ENCODE results near the gene SEC23B. TPM values are rescaled to one million over a fixed set of nuclear protein-coding genes. Genes with fewer than 3 reads are reported as not detected.
A peak's percentile ranks its signal among the peaks of the same experiment; 100 is the strongest.

Gene SEC23B
- total RNA-seq, 2 experiments from 2014 or later: 42.6 to 51.6 TPM

- peaks cover 22% of the 10 kb centered on the region for H3K79me2 ChIP-seq (ENCODE audit: insufficient read depth, low read depth, low read length)
- peaks cover 20% of the 10 kb centered on the region for H3K36me3 ChIP-seq (ENCODE audit: insufficient read depth, low read length)
- peak overlapping the region; percentile 70; the same call in 1 of the 2 replicates for H2AFZ ChIP-seq (ENCODE audit: low read length)
- H3K4me3 ChIP-seq (ENCODE audit: low read depth, low read length, poor library complexity, severe bottlenecking): peak overlapping the region; percentile 86
- no peak for TF ChIP-seq EZH2phosphoT487 (IDR thresholded peaks at IDR 0.05; ENCODE audit: borderline replicate concordance, low read depth, low read length)
- TF ChIP-seq CTCF (conservative IDR thresholded peaks at IDR 0.05; ENCODE audit: low read length): no peak
- H3K9me3 ChIP-seq (ENCODE audit: low read length): no peaks in the 10 kb centered on the region
- POLR2A ChIA-PET: interaction anchor here (0.7 to 2.7 kb wide), 10 partner anchors 9 to 895 kb away, joined by 3 to 15 read pairs (median 3); partner anchors contain the start of genes RBBP9 and SEC23B
- no peak for DNase-seq (ENCODE audit: low spot score)
- peak overlapping the region; percentile 81 for H3K4me2 ChIP-seq (ENCODE audit: low read length)
- TSS peak; percentile 72 for BruUV-seq (replicated peaks)
- peaks cover 17% of the 10 kb centered on the region for H3K4me1 ChIP-seq (ENCODE audit: insufficient read depth, low read length, poor library complexity, severe bottlenecking)
- CTCF ChIA-PET (ENCODE audit: unreplicated experiment): interaction anchor here (0.6 kb wide), 1 partner anchor 1039 kb away, joined by 3 read pairs; no protein-coding TSS in a partner anchor
- intact Hi-C loops (cut with micrococcal nuclease; ENCODE audit: unreplicated experiment): loop anchor here (2.0 to 10.0 kb wide), 2 partner anchors 100 to 182 kb away; partner anchors contain the start of genes SMIM26 and ZNF133
- no peak overlapping the region for H3K27ac ChIP-seq (ENCODE audit: low read depth, low read length, poor library complexity, severe bottlenecking)
- H3K9me2 ChIP-seq (ENCODE audit: insufficient read depth, low read length): no peaks in the 10 kb centered on the region
- H4K20me1 ChIP-seq (ENCODE audit: insufficient read depth, low read length): no peaks in the 10 kb centered on the region
Observed at GRCh38 chr20:18466574-18466893, 41.2 kb upstream of the SEC23B start.

- intact Hi-C loops (cut with micrococcal nuclease; ENCODE audit: unreplicated experiment): loop anchor here (1.0 to 10.0 kb wide), 5 partner anchors 30 to 182 kb away; partner anchors contain the start of genes RBBP9, SEC23B, SMIM26 and ZNF133
- peaks cover 17% of the 10 kb centered on the region for H3K4me1 ChIP-seq (ENCODE audit: insufficient read depth, low read length, poor library complexity, severe bottlenecking)
- H2AFZ ChIP-seq (ENCODE audit: low read length): peak within 1 kb of the TSS; percentile 70
- TF ChIP-seq EZH2phosphoT487 (IDR thresholded peaks at IDR 0.05; ENCODE audit: borderline replicate concordance, low read depth, low read length): no peak
- no peak for TF ChIP-seq CTCF (conservative IDR thresholded peaks at IDR 0.05; ENCODE audit: low read length)
- peak within 1 kb of the TSS; percentile 86 for H3K4me3 ChIP-seq (ENCODE audit: low read depth, low read length, poor library complexity, severe bottlenecking)
- no peaks in the 10 kb centered on the region for H3K9me3 ChIP-seq (ENCODE audit: low read length)
- DNase-seq (ENCODE audit: low spot score): peak; percentile 93
- peak within 1 kb of the TSS; percentile 81 for H3K4me2 ChIP-seq (ENCODE audit: low read length)
- CTCF ChIA-PET (ENCODE audit: unreplicated experiment): interaction anchor here (0.6 kb wide), 1 partner anchor 1040 kb away, joined by 3 read pairs; no protein-coding TSS in a partner anchor
- H3K9me2 ChIP-seq (ENCODE audit: insufficient read depth, low read length): no peaks in the 10 kb centered on the region
- peak within 1 kb of the TSS; percentile 3 for H3K27ac ChIP-seq (ENCODE audit: low read depth, low read length, poor library complexity, severe bottlenecking)
- peaks cover 23% of the 10 kb centered on the region for H3K36me3 ChIP-seq (ENCODE audit: insufficient read depth, low read length)
- BruUV-seq (replicated peaks): no TSS peak
- peaks cover 22% of the 10 kb centered on the region for H3K79me2 ChIP-seq (ENCODE audit: insufficient read depth, low read depth, low read length)
- no peaks in the 10 kb centered on the region for H4K20me1 ChIP-seq (ENCODE audit: insufficient read depth, low read length)
- POLR2A ChIA-PET: interaction anchor here (0.7 to 2.7 kb wide), 9 partner anchors 9 to 896 kb away, joined by 3 to 15 read pairs (median 3); partner anchors contain the start of genes RBBP9 and SEC23B
Observed at GRCh38 chr20:18466894-18467730, 40.6 kb upstream of the SEC23B start, which contains the start of the genes DZANK1 and POLR3F. TSS of gene DZANK1 (minus strand) at chr20:18467030. CDS start at chr20:18465358, 1,672 bp downstream. TSS of gene POLR3F (plus strand) at chr20:18467390. CDS start at chr20:18467507, 117 bp downstream.
